Astrocyte (in vitro differentiated cells and primary cell): Measurements from ENCODE around the gene MOV10L1. TPM values are rescaled to one million over a fixed set of nuclear protein-coding genes. Genes with fewer than 3 reads are reported as not detected.

ENCODE experiments used
- DNase-seq: peaks from one replicate; pipeline ENCODE4 v3.0.0-alpha.2; 2010; ENCODE audit warnings: low read depth
- FAIRE-seq: peaks from 2 replicates; lab custom pipeline; 2011; peaks lifted over from hg19 to GRCh38; lab: Jason Lieb, UNC
- H2AFZ ChIP-seq: 2 replicates; pipeline ENCODE4 v1.6.0; 2012; ENCODE audit warnings: low read depth, low read length, inconsistent platforms
- H3K27ac ChIP-seq: 2 replicates; pipeline ENCODE4 v1.5.1; 2011; ENCODE audit warnings: low read depth, low read length, inconsistent platforms
- H3K27me3 ChIP-seq: 2 replicates; pipeline ENCODE4 v1.6.0; 2011; ENCODE audit warnings: low read length, inconsistent platforms; ENCODE audit not compliant: insufficient read depth
- H3K36me3 ChIP-seq: 2 replicates; pipeline ENCODE4 v1.5.1; 2011; ENCODE audit warnings: low read length, inconsistent platforms; ENCODE audit not compliant: insufficient read depth
- H3K4me1 ChIP-seq: 2 replicates; pipeline ENCODE4 v1.5.1; 2011; ENCODE audit warnings: low read length, inconsistent platforms; ENCODE audit not compliant: insufficient read depth
- H3K4me2 ChIP-seq: 2 replicates; pipeline ENCODE4 v1.6.0; 2012; ENCODE audit warnings: low read length, inconsistent platforms
- H3K4me3 ChIP-seq: 2 replicates; pipeline ENCODE4 v1.5.1; 2011; ENCODE audit warnings: low read depth, mild to moderate bottlenecking, low read length, inconsistent platforms; ENCODE audit not compliant: insufficient read depth
- H3K79me2 ChIP-seq: 2 replicates; pipeline ENCODE4 v1.6.0; 2012; ENCODE audit warnings: mild to moderate bottlenecking, low read length, inconsistent platforms; ENCODE audit not compliant: insufficient read depth
- H3K9ac ChIP-seq: 2 replicates; pipeline ENCODE4 v1.6.0; 2012; ENCODE audit warnings: mild to moderate bottlenecking, low read length, inconsistent platforms
- H3K9me3 ChIP-seq: 2 replicates; pipeline ENCODE4 v1.5.1; 2012; ENCODE audit warnings: low read depth, mild to moderate bottlenecking, low read length, inconsistent platforms; ENCODE audit not compliant: insufficient read depth
- H4K20me1 ChIP-seq: 2 replicates; pipeline ENCODE4 v1.6.0; 2012; ENCODE audit warnings: low read length, inconsistent platforms; ENCODE audit not compliant: insufficient read depth
- H3K27ac Mint-ChIP-seq: one replicate; pipeline ENCODE4 v1.8.0; 2021; ENCODE audit warnings: mild to moderate bottlenecking, mixed read lengths; ENCODE audit not compliant: unreplicated experiment
- H3K27me3 Mint-ChIP-seq: one replicate; pipeline ENCODE4 v1.8.0; 2021; ENCODE audit warnings: low read depth, mixed read lengths; ENCODE audit not compliant: unreplicated experiment
- H3K36me3 Mint-ChIP-seq: one replicate; pipeline ENCODE4 v1.8.0; 2021; ENCODE audit warnings: low read depth, mixed read lengths; ENCODE audit not compliant: unreplicated experiment
- H3K4me1 Mint-ChIP-seq: one replicate; pipeline ENCODE4 v1.8.0; 2021; ENCODE audit warnings: low read depth, mixed read lengths; ENCODE audit not compliant: unreplicated experiment
- H3K4me3 Mint-ChIP-seq: one replicate; pipeline ENCODE4 v1.8.0; 2021; ENCODE audit warnings: mild to moderate bottlenecking, moderate library complexity, mixed read lengths; ENCODE audit not compliant: unreplicated experiment
- H3K9me3 Mint-ChIP-seq: one replicate; pipeline ENCODE4 v1.8.0; 2021; ENCODE audit warnings: mild to moderate bottlenecking, mixed read lengths; ENCODE audit not compliant: unreplicated experiment
- EZH2 ChIP-seq: IDR thresholded peaks from 2 replicates; pipeline ENCODE4 v1.6.1; 2012; ENCODE audit warnings: mild to moderate bottlenecking, low read length, inconsistent platforms; ENCODE audit not compliant: insufficient read depth
- total RNA-seq: library from RNA; stranded (reverse); gene quantifications from 2 replicates; pipeline ENCODE4 v1.2.1, GENCODE V29; 2021
- TF ChIP-seq, protein P1 (sequence below): IDR thresholded peaks from 2 replicates; pipeline ENCODE4 v1.5.1; 2011; ENCODE audit warnings: low read depth, mild to moderate bottlenecking, inconsistent platforms, low read length, moderate library complexity; ENCODE audit not compliant: insufficient read depth

MOV10L1 gene
- total RNA-seq, 1 donor from 2014 or later = 0.61 TPM

DNA sequence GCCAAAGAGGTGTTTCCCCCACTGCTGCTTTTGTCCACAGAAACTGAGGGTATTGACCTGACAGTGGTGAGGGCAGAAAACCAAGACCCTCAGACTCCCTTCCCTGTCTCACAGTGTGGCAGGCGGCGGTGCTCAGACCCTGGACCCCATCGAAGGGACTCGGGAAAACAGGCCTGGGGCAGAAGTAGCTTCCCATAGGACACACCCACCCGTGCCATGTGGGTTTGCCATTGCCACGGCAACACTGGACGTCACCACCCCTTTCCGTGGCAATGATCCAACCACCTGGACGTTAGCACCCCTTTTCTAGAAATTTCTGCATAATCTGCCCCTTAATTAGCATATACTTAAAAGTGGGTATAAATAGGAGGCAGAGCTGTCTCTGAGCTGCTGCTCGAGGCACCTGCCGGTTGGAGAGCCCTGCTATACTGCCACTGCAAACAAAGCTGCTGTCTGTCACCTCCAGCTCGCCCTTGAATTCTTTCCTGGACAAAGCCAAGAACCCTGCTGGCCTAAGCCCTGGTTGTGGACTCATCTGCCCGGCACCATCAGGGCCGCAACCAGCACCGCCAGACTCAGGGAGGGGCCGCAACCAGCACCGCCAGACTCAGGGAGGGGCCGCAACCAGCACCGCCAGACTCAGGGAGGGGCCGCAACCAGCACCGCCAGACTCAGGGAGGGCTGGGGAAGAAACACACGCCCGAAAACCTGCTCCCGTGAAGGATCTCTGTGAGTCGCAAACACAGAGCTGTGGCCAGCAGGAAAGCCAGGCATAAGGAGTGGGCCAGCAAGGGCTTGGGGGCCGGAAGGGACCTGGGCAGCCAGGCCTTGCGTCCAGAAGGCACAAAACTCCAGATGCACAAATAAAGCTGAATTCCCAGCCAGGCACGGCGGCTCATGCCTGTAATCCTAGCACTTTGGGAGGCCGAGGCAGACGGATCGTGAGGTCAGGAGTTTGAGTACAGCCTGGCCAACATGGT, 15.0 kb upstream of the MOV10L1 start:
- no peaks in the 10 kb centered on the region for H4K20me1 ChIP-seq
- H3K36me3 Mint-ChIP-seq = no peaks in the 10 kb centered on the region
- no peak overlapping the region for H2AFZ ChIP-seq
- no peaks in the 10 kb centered on the region for H3K9me3 ChIP-seq
- no peak for FAIRE-seq
- H3K27ac ChIP-seq = no peak overlapping the region
- peaks cover 3% of the 10 kb centered on the region for H3K27me3 Mint-ChIP-seq
- H3K4me2 ChIP-seq = no peak overlapping the region
- H3K36me3 ChIP-seq = no peaks in the 10 kb centered on the region
- H3K4me1 Mint-ChIP-seq = no peaks in the 10 kb centered on the region
- no peaks in the 10 kb centered on the region for H3K4me1 ChIP-seq
- DNase-seq = no peak
- H3K79me2 ChIP-seq = no peaks in the 10 kb centered on the region
- no peak overlapping the region for H3K27ac Mint-ChIP-seq
- TF ChIP-seq, protein P1, sequence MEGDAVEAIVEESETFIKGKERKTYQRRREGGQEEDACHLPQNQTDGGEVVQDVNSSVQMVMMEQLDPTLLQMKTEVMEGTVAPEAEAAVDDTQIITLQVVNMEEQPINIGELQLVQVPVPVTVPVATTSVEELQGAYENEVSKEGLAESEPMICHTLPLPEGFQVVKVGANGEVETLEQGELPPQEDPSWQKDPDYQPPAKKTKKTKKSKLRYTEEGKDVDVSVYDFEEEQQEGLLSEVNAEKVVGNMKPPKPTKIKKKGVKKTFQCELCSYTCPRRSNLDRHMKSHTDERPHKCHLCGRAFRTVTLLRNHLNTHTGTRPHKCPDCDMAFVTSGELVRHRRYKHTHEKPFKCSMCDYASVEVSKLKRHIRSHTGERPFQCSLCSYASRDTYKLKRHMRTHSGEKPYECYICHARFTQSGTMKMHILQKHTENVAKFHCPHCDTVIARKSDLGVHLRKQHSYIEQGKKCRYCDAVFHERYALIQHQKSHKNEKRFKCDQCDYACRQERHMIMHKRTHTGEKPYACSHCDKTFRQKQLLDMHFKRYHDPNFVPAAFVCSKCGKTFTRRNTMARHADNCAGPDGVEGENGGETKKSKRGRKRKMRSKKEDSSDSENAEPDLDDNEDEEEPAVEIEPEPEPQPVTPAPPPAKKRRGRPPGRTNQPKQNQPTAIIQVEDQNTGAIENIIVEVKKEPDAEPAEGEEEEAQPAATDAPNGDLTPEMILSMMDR = no peak
- TF ChIP-seq EZH2 = no peak
- no peaks in the 10 kb centered on the region for H3K9me3 Mint-ChIP-seq
- peaks cover 4% of the 10 kb centered on the region for H3K27me3 ChIP-seq
- H3K4me3 ChIP-seq = no peak overlapping the region
- H3K4me3 Mint-ChIP-seq = no peak overlapping the region
- H3K9ac ChIP-seq = no peak overlapping the region

- DNase-seq = no peak
- no peak overlapping the region for H3K27ac Mint-ChIP-seq
Measured at GRCh38 chr22:50076646-50077535, 12.9 kb upstream of the MOV10L1 start.

More at GRCh38 chr22:50076646-50077535, 12.9 kb upstream of the MOV10L1 start:
- no peak overlapping the region for H3K4me3 Mint-ChIP-seq
- H3K4me1 Mint-ChIP-seq = no peaks in the 10 kb centered on the region
- H2AFZ ChIP-seq = no peak overlapping the region
- no peaks in the 10 kb centered on the region for H3K9me3 ChIP-seq
- H3K36me3 Mint-ChIP-seq = no peaks in the 10 kb centered on the region
- H3K4me2 ChIP-seq = no peak overlapping the region
- no peaks in the 10 kb centered on the region for H3K9me3 Mint-ChIP-seq
- no peaks in the 10 kb centered on the region for H3K79me2 ChIP-seq
- no peak for FAIRE-seq
- H3K27ac ChIP-seq = no peak overlapping the region
- no peak overlapping the region for H3K9ac ChIP-seq
- no peak overlapping the region for H3K4me3 ChIP-seq
- H3K27me3 ChIP-seq = no peaks in the 10 kb centered on the region
- TF ChIP-seq EZH2 = no peak
- TF ChIP-seq, protein P1 = no peak
- H4K20me1 ChIP-seq = no peaks in the 10 kb centered on the region
- no peaks in the 10 kb centered on the region for H3K36me3 ChIP-seq
- H3K27me3 Mint-ChIP-seq = peaks cover 12% of the 10 kb centered on the region
- no peaks in the 10 kb centered on the region for H3K4me1 ChIP-seq
